GM10266 (cell line): ENCODE data around the gene TTPAL.

Experiments used
- DNase-seq: peaks from one replicate; pipeline ENCODE4 v3.0.0; 2012; ENCODE audit errors: extremely low spot score
- TF ChIP-seq, protein P1 (sequence below): IDR thresholded peaks from 2 replicates; pipeline ENCODE4 v1.5.1; 2012; ENCODE audit warnings: mild to moderate bottlenecking, low read depth; ENCODE audit not compliant: control insufficient read depth, insufficient read depth; ENCODE audit errors: missing control alignments

Gene TTPAL

DNA sequence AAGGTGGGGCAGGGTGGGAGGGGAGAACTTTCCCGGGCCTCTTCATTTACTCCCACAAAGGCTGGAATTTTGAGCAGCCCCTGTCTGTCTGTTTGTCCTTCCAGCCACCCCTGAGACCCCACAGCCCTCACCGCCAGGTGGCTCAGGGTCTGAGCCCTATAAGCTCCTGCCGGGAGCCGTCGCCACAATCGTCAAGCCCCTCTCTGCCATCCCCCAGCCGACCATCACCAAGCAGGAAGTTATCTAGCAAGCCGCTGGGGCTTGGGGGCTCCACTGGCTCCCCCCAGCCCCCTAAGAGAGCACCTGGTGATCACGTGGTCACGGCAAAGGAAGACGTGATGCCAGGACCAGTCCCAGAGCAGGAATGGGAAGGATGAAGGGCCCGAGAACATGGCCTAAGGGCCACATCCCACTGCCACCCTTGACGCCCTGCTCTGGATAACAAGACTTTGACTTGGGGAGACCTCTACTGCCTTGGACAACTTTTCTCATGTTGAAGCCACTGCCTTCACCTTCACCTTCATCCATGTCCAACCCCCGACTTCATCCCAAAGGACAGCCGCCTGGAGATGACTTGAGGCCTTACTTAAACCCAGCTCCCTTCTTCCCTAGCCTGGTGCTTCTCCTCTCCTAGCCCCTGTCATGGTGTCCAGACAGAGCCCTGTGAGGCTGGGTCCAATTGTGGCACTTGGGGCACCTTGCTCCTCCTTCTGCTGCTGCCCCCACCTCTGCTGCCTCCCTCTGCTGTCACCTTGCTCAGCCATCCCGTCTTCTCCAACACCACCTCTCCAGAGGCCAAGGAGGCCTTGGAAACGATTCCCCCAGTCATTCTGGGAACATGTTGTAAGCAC lies 46.0 kb upstream of the TTPAL start:
- no peak for DNase-seq
- TF ChIP-seq, protein P1, sequence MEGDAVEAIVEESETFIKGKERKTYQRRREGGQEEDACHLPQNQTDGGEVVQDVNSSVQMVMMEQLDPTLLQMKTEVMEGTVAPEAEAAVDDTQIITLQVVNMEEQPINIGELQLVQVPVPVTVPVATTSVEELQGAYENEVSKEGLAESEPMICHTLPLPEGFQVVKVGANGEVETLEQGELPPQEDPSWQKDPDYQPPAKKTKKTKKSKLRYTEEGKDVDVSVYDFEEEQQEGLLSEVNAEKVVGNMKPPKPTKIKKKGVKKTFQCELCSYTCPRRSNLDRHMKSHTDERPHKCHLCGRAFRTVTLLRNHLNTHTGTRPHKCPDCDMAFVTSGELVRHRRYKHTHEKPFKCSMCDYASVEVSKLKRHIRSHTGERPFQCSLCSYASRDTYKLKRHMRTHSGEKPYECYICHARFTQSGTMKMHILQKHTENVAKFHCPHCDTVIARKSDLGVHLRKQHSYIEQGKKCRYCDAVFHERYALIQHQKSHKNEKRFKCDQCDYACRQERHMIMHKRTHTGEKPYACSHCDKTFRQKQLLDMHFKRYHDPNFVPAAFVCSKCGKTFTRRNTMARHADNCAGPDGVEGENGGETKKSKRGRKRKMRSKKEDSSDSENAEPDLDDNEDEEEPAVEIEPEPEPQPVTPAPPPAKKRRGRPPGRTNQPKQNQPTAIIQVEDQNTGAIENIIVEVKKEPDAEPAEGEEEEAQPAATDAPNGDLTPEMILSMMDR, result no peak

DNA sequence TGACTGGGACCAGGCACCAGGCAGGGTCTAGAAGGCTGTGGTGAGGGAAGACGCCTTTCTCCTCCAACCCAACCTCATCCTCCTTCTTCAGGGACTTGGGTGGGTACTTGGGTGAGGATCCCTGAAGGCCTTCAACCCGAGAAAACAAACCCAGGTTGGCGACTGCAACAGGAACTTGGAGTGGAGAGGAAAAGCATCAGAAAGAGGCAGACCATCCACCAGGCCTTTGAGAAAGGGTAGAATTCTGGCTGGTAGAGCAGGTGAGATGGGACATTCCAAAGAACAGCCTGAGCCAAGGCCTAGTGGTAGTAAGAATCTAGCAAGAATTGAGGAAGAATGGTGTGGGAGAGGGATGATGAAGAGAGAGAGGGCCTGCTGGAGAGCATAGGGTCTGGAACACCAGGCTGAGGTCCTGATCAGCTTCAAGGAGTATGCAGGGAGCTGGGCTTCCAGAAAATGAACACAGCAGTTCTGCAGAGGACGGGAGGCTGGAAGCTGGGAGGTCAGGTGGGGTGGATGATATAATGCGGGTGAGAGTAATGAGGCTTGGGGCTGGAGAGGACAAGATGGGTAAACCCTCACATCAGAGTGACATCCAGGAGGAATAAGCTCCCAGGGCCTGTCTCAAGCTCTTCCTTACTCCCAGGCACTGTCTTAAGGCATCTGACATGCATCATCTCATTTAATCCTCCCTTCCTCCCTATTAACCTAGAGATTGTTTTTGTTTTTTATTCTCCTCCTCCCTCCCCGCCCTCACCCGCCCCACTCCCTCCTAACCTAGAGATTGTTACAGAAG lies 45.2 kb upstream of the TTPAL start:
- no peak for DNase-seq
- TF ChIP-seq, protein P1, result no peak

DNA sequence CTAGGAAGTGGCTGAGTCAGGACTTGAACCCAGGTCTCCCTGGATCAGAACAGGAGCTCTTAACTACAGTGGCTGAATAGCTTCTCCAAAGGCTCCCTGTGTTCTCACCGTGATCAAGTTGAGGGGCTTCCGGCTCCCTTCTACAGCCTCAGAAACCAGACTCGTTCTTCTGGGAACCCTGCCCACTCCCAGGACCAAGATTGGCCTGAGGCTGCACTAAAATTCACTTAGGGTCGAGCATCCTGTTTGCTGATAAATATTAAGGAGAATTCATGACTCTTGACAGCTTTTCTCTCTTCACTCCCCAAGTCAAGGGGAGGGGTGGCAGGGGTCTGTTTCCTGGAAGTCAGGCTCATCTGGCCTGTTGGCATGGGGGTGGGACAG lies 44.6 kb upstream of the TTPAL start:
- DNase-seq, result no peak

DNA sequence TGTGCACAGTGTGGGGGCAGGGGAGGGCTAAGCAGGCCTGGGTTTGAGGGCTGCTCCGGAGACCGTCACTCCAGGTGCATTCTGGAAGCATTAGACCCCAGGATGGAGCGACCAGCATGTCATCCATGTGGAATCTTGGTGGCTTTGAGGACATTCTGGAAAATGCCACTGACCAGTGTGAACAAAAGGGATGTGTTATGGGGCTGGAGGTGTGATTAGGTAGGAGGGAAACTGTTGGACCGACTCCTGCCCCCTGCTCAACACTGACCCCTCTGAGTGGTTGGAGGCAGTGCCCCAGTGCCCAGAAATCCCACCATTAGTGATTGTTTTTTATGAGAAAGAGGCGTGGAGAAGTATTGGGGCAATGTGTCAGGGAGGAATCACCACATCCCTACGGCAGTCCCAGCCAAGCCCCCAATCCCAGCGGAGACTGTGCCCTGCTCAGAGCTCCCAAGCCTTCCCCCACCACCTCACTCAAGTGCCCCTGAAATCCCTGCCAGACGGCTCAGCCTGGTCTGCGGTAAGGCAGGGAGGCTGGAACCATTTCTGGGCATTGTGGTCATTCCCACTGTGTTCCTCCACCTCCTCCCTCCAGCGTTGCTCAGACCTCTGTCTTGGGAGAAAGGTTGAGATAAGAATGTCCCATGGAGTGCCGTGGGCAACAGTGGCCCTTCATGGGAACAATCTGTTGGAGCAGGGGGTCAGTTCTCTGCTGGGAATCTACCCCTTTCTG lies 44.0 kb upstream of the TTPAL start:
- no peak for DNase-seq
- TF ChIP-seq, protein P1, result no peak

More for the DNA sequence above, 44.6 kb upstream of the TTPAL start:
- TF ChIP-seq, protein P1, result no peak

DNA sequence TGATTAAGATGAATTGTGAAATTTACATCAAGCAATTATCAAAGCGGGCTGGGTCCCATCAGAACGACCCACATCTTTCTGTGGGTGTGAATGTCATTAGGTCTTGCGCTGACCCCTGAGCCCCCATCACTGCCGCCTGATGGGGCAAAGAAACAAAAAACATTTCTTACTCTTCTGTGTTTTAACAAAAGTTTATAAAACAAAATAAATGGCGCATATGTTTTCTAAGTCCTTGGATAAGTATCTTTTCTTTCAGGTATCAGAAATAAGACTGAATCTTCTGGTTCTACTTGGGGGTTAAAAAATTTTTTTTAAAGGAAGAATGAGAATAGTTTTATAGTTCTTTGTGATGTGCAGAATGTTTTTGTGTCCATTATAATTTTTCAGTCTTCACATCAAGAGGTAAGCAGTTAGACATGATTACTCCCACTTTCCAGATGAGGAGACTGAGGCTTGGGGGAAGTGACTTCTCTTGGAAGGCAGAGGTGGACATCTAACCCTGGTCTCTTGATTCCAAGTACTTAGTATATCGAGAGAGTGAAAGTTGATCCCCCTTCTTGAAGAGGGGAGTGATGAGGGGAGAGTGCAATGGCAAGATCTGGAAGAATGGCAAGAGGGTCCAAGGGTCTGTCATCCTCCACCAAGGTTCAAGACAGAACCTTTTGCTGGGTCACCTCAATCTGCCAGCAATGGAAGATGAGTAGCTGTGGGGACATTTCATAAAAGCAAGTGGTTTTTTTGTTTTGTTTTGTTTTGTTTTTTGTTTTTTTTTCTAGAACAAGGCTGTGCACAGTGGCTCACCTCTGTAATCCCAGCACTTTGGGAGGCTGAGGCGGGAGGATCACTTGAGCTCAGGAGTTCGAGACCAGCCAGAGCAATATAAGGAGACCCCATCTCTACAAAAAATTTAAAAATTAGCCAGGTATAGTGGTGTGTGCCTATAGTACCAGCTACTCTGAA lies 42.8 kb upstream of the TTPAL start:
- TF ChIP-seq, protein P1, result no peak
- DNase-seq, result no peak

DNA sequence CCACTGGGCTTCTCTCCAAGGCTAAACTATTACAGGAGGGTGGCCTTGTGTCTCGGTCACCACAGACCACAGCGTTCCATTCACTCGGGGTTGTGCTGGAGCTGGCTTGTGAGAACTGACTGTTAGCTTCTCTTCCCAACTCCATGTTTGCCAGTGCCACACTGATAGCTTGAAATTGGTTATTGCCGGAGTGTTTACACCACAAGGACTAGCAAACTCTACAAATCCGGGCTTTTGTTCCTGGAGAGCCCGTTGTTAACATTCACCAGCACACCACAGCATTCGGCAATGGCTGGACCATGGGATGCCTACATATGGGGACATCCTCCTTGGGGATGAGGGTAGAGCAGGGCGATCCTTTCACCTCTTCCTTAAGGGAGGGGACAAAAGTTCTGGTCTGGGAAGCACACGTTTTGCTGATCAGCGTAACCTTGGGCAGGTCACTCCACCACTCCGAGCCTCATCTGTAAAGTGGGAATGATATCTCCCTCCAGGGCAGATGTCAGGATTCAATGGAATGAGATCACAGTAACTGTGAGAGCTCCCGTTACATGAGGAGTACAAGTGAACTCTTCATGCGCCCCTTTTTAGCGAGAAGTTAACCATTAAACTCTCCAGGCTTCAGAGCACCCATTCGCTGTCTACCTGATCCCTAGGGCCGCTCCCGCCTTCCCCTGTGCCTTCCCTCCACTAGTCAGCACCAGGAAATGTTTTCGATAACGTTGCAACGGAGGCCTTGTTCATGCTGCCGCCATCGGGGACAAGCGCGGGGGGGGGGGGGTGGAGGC lies 41.7 kb upstream of the TTPAL start:
- no peak for DNase-seq
- TF ChIP-seq, protein P1, result no peak
